NCI-H345 treated with DMSO at 0.1 percent for 48 hours (cell line): ENCODE results near the gene IQCM.

Source experiments
- DNase-seq: peaks from one replicate; lab custom pipeline; 2025; ENCODE audit not compliant: unreplicated experiment; lab: John Stamatoyannopoulos, UW

The IQCM gene

DNA sequence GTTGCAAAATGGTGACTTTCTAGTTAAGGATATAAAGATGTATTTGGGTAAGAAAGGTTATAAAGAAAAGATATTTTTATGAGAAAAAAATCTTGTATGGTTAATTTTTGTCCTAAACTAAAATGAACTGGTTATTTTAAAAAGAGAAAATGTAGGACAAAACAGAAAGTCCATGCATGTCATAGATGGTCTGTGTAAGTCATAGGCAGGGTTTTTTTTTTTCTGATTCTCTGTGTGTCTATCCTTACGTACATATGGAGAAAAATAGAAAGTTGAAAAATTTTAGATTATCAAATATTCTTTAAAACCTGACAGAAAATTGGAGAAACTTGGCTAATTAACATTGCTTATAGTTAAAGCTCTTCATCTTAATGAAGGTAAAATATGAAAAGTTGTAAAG lies 493.4 kb downstream of the IQCM start:
- DNase-seq, result no peak

DNA sequence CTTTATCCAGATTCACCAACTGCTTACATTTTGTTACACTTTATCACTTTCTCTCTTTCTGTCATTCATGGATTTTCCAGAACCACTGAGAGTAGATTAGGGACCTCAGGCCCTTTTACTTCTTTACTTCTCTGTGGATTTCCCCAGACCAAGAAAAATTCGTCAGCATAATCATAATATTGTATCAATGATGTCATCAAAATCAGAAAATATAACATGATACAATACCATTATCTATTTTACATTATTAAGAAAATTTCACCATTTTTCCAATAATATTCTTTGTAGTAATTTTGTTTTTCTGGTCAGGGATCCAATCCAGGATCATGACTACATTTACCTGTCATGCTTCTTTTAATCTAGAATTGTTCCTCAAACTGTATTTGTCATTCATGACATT lies 494.2 kb downstream of the IQCM start:
- DNase-seq, result no peak

DNA sequence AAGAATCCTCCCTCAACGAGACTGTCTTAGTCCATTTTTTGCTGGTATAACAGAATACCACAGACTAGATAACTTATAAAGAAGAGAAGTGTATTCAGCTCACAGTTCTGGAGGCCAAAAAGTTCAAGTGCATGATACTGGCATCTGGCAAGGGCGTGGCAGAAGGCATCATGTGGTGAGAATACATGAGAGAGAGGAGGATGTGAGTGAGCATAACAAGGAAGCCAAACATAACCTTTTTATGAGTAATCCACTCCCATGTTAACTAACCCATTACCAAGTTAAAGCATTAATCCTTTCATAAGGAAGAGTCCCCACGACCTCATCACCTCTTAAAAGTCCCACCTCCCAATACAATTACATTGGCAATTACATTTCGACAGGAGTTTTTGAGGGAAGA lies 504.6 kb downstream of the IQCM start:
- no peak for DNase-seq

DNA sequence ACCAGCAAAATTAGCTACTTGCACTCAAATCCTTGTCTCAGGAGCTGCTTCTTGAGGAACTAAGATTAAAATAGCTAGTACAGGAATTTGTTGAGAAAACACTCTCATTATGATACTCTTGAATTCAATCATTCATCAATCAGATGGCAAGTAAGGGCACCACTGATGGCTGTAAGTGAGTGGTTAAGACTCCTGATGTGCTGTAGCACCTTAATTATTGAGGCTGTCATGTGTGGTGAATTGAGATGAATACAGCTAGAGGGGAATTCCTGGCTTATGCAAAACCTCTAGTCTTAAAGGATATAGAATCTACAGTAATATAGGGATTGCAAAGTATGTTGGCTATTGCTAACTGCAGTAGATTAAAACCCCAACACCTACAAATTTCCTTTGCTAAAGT lies 509.1 kb downstream of the IQCM start:
- DNase-seq, result no peak
